Immature natural killer cell (primary cell): ENCODE results near the gene CXXC1. TPM values are rescaled to one million over a fixed set of nuclear protein-coding genes. Genes with fewer than 3 reads are reported as not detected.
A peak's percentile ranks its signal among the peaks of the same experiment; 100 is the strongest.

Experiments used
- DNase-seq, 3 donors: peaks; one replicate each; pipeline ENCODE4 v3.0.0; 2022; ENCODE audit warnings: mixed read lengths in 1 of 3
- H3K27ac Mint-ChIP-seq, 6 donors: one replicate each; pipeline ENCODE4 v1.8.0; 2020; ENCODE audit warnings: mixed read lengths in 6 of 6, mild to moderate bottlenecking in 5 of 6, inconsistent platforms in 4 of 6, moderate library complexity in 3 of 6
- H3K27me3 Mint-ChIP-seq, 3 donors: one replicate each; pipeline ENCODE4 v1.8.0; 2020 to 2021; ENCODE audit warnings: low read depth in 3 of 3, mild to moderate bottlenecking in 3 of 3, mixed read lengths in 3 of 3, moderate library complexity in 3 of 3, inconsistent platforms in 1 of 3
- H3K36me3 Mint-ChIP-seq, 3 donors: one replicate each; pipeline ENCODE4 v1.8.0; 2020; ENCODE audit warnings: mixed read lengths in 3 of 3, inconsistent platforms in 2 of 3, mild to moderate bottlenecking in 2 of 3
- H3K4me1 Mint-ChIP-seq, 2 donors: one replicate each; pipeline ENCODE4 v1.8.0; 2020; ENCODE audit warnings: inconsistent platforms in 2 of 2, mild to moderate bottlenecking in 2 of 2, mixed read lengths in 2 of 2, moderate library complexity in 1 of 2
- H3K4me3 Mint-ChIP-seq, 5 donors: one replicate each; pipeline ENCODE4 v1.8.0; 2020; ENCODE audit warnings: mild to moderate bottlenecking in 5 of 5, mixed read lengths in 5 of 5, inconsistent platforms in 3 of 5, moderate library complexity in 3 of 5
- H3K9me3 Mint-ChIP-seq, 6 donors: one replicate each; pipeline ENCODE4 v1.8.0; 2020; ENCODE audit warnings: mild to moderate bottlenecking in 6 of 6, mixed read lengths in 6 of 6, inconsistent platforms in 4 of 6, moderate library complexity in 3 of 6
- polyA plus RNA-seq, 3 donors: library from polyadenylated mRNA; unstranded; fragments of 300-500 nt; fragmentation: Illumina TruSeq; gene quantifications; one replicate each; pipeline ENCODE4 v1.2.3, GENCODE V29; 2021

Gene CXXC1
- polyA plus RNA-seq, 3 donors from 2014 or later: 37.5 to 71.3 (median 52.0) TPM

GRCh38 chr18:50286391-50287027 is 983 bp downstream of the CXXC1 start:
- no peaks in the 10 kb centered on the region for H3K9me3 Mint-ChIP-seq
- H3K27me3 Mint-ChIP-seq: peaks cover 11 to 23% (median 13%) of the 10 kb centered on the region in 3 donors
- H3K4me1 Mint-ChIP-seq: peaks cover 35 to 39% of the 10 kb centered on the region in 2 donors
- H3K27ac Mint-ChIP-seq: peak overlapping the region; percentile 93 to 100 (median 96)
- H3K4me3 Mint-ChIP-seq: peak overlapping the region; percentile 93 to 100 (median 98)
- no peak for DNase-seq
- H3K36me3 Mint-ChIP-seq: peaks cover 8 to 25% (median 11%) of the 10 kb centered on the region in 3 donors

- DNase-seq: no peak
- peaks cover 42 to 46% of the 10 kb centered on the region in 2 donors for H3K4me1 Mint-ChIP-seq
- H3K9me3 Mint-ChIP-seq: no peaks in the 10 kb centered on the region
- H3K27me3 Mint-ChIP-seq: peaks cover 15 to 28% (median 16%) of the 10 kb centered on the region in 3 donors
- H3K36me3 Mint-ChIP-seq: peaks cover 8 to 25% (median 11%) of the 10 kb centered on the region in 3 donors
- peak overlapping the region; percentile 63 to 98 (median 96) for H3K4me3 Mint-ChIP-seq
- H3K27ac Mint-ChIP-seq: peak overlapping the region in 4 of 6 donors; percentile 86 to 100 (median 95)
Measured at GRCh38 chr18:50285631-50286321, 1.7 kb downstream of the CXXC1 start.

- H3K4me1 Mint-ChIP-seq: peaks cover 49 to 53% of the 10 kb centered on the region in 2 donors
- no peak for DNase-seq
Measured at GRCh38 chr18:50285071-50285470, 2.4 kb downstream of the CXXC1 start.

GRCh38 chr18:50284255-50284885 is 3.1 kb downstream of the CXXC1 start:
- Mint-ChIP-seq H3K27me3 (peaks cover 15 to 28% (median 16%) of the 10 kb centered on the region in 3 donors), H3K4me1 (peaks cover 52 to 58% of the 10 kb centered on the region in 2 donors), H3K27ac (peak overlapping the region in 5 of 6 donors; percentile 30 to 82 (median 48)), H3K4me3 (peak overlapping the region; percentile 34 to 63 (median 56)), H3K36me3 (peaks cover 8 to 26% (median 11%) of the 10 kb centered on the region in 3 donors), H3K9me3 (no peaks in the 10 kb centered on the region)
- no peak for DNase-seq

More at GRCh38 chr18:50285071-50285470, 2.4 kb downstream of the CXXC1 start:
- no peaks in the 10 kb centered on the region for H3K9me3 Mint-ChIP-seq
- peak overlapping the region in 2 of 5 donors; percentile 53 to 57 for H3K4me3 Mint-ChIP-seq
- H3K27ac Mint-ChIP-seq: peak overlapping the region in 2 of 6 donors; percentile 28 to 35
- H3K36me3 Mint-ChIP-seq: peaks cover 8 to 25% (median 11%) of the 10 kb centered on the region in 3 donors
- H3K27me3 Mint-ChIP-seq: peaks cover 15 to 28% (median 16%) of the 10 kb centered on the region in 3 donors

- Mint-ChIP-seq H3K27ac (peak overlapping the region in 5 of 6 donors; percentile 30 to 75 (median 47)), H3K27me3 (peaks cover 14 to 28% (median 15%) of the 10 kb centered on the region in 3 donors), H3K36me3 (peaks cover 8 to 32% (median 11%) of the 10 kb centered on the region in 3 donors), H3K4me3 (peak overlapping the region; percentile 44 to 97 (median 56)), H3K4me1 (peaks cover 51 to 59% of the 10 kb centered on the region in 2 donors), H3K9me3 (no peaks in the 10 kb centered on the region)
- DNase-seq: no peak
Measured at GRCh38 chr18:50283469-50284209, 3.9 kb downstream of the CXXC1 start.

GRCh38 chr18:50282521-50283335 is 4.8 kb downstream of the CXXC1 start:
- peaks cover 8 to 34% (median 11%) of the 10 kb centered on the region in 3 donors for H3K36me3 Mint-ChIP-seq
- H3K4me3 Mint-ChIP-seq: peak overlapping the region; percentile 44 to 98 (median 58)
- no peak for DNase-seq
- H3K27me3 Mint-ChIP-seq: peaks cover 12 to 26% (median 15%) of the 10 kb centered on the region in 3 donors
- H3K27ac Mint-ChIP-seq: peak overlapping the region; percentile 17 to 89 (median 34)
- H3K9me3 Mint-ChIP-seq: no peaks in the 10 kb centered on the region
- H3K4me1 Mint-ChIP-seq: peaks cover 49 to 57% of the 10 kb centered on the region in 2 donors

- Mint-ChIP-seq H3K4me1 (peaks cover 45 to 50% of the 10 kb centered on the region in 2 donors), H3K36me3 (peaks cover 8 to 35% (median 11%) of the 10 kb centered on the region in 3 donors), H3K9me3 (no peaks in the 10 kb centered on the region)
Measured at GRCh38 chr18:50281972-50282520, 5.4 kb downstream of the CXXC1 start.

GRCh38 chr18:50281295-50281971 is 6.1 kb downstream of the CXXC1 start, which contains the start of gene MBD1:
MBD1 (minus strand) TSS chr18:50281523; CDS start chr18:50279992, 1,531 bp downstream.
- H3K36me3 Mint-ChIP-seq: peaks cover 11 to 40% (median 13%) of the 10 kb centered on the region in 3 donors
- no peaks in the 10 kb centered on the region for H3K9me3 Mint-ChIP-seq
- H3K27me3 Mint-ChIP-seq: peaks cover 10 to 21% (median 13%) of the 10 kb centered on the region in 3 donors
- H3K4me3 Mint-ChIP-seq: peak within 1 kb of the TSS; percentile 95 to 98 (median 97)
- peak; percentile 97 to 99 (median 98) for DNase-seq
- peaks cover 38 to 44% of the 10 kb centered on the region in 2 donors for H3K4me1 Mint-ChIP-seq
- H3K27ac Mint-ChIP-seq: peak within 1 kb of the TSS; percentile 83 to 97 (median 94)

More at GRCh38 chr18:50281972-50282520, 5.4 kb downstream of the CXXC1 start:
- Mint-ChIP-seq H3K27me3 (peaks cover 10 to 22% (median 13%) of the 10 kb centered on the region in 3 donors), H3K27ac (peak overlapping the region; percentile 83 to 97 (median 94)), H3K4me3 (peak overlapping the region; percentile 95 to 98 (median 97))
- DNase-seq: no peak

- Mint-ChIP-seq H3K36me3 (peaks cover 17 to 44% (median 19%) of the 10 kb centered on the region in 3 donors), H3K4me1 (peaks cover 35 to 39% of the 10 kb centered on the region in 2 donors)
Measured at GRCh38 chr18:50280707-50281294, 6.7 kb downstream of the CXXC1 start.

GRCh38 chr18:50279752-50280151 is 7.7 kb downstream of the CXXC1 start:
- H3K4me3 Mint-ChIP-seq: peak overlapping the region; percentile 95 to 98 (median 97)
- H3K27ac Mint-ChIP-seq: peak overlapping the region; percentile 83 to 97 (median 94)
- no peaks in the 10 kb centered on the region for H3K9me3 Mint-ChIP-seq
- H3K4me1 Mint-ChIP-seq: peaks cover 35 to 39% of the 10 kb centered on the region in 2 donors
- peaks cover 10 to 18% (median 14%) of the 10 kb centered on the region in 3 donors for H3K27me3 Mint-ChIP-seq
- no peak for DNase-seq
- peaks cover 22 to 50% (median 26%) of the 10 kb centered on the region in 3 donors for H3K36me3 Mint-ChIP-seq

More at GRCh38 chr18:50280707-50281294, 6.7 kb downstream of the CXXC1 start:
- Mint-ChIP-seq H3K4me3 (peak overlapping the region; percentile 95 to 98 (median 97)), H3K9me3 (no peaks in the 10 kb centered on the region), H3K27ac (peak overlapping the region; percentile 83 to 97 (median 94)), H3K27me3 (peaks cover 10 to 18% (median 13%) of the 10 kb centered on the region in 3 donors)
- no peak for DNase-seq

- no peak overlapping the region for H3K4me3 Mint-ChIP-seq
- no peak for DNase-seq
- peaks cover 7 to 16% (median 12%) of the 10 kb centered on the region in 3 donors for H3K27me3 Mint-ChIP-seq
- no peak overlapping the region for H3K27ac Mint-ChIP-seq
- no peaks in the 10 kb centered on the region for H3K9me3 Mint-ChIP-seq
- peaks cover 25 to 41% of the 10 kb centered on the region in 2 donors for H3K4me1 Mint-ChIP-seq
- peaks cover 19 to 48% (median 23%) of the 10 kb centered on the region in 3 donors for H3K36me3 Mint-ChIP-seq
Measured at GRCh38 chr18:50277942-50278341, 9.6 kb downstream of the CXXC1 start.
